Endodermal cell (in vitro differentiated cells): ENCODE measurements around the gene CYP2W1. TPM values are rescaled to one million over a fixed set of nuclear protein-coding genes. Genes with fewer than 3 reads are reported as not detected.

Experiments used
- DNase-seq: peaks from one replicate; pipeline ENCODE4 v3.0.0-alpha.2; 2017
- H3K27ac ChIP-seq: 2 replicates; pipeline ENCODE4 v1.5.1; 2013; ENCODE audit warnings: mild to moderate bottlenecking, low read depth, low read length, moderate library complexity
- H3K27me3 ChIP-seq: 2 replicates; pipeline ENCODE4 v1.6.1; 2013; ENCODE audit warnings: mild to moderate bottlenecking, low read length, moderate library complexity; ENCODE audit not compliant: insufficient read depth, control insufficient read depth, poor library complexity, severe bottlenecking
- H3K36me3 ChIP-seq: 2 replicates; pipeline ENCODE4 v1.7.0; 2013; ENCODE audit warnings: mild to moderate bottlenecking, low read length, moderate library complexity; ENCODE audit not compliant: control insufficient read depth, insufficient read depth
- H3K4me1 ChIP-seq: one replicate; pipeline ENCODE4 v1.7.0; 2013; ENCODE audit warnings: low read length; ENCODE audit not compliant: control insufficient read depth, insufficient read depth
- H3K4me3 ChIP-seq: 2 replicates; pipeline ENCODE4 v1.5.1; 2013; ENCODE audit warnings: mild to moderate bottlenecking, low read length, moderate library complexity
- H3K9ac ChIP-seq: 2 replicates; pipeline ENCODE4 v1.6.1; 2013; ENCODE audit warnings: mild to moderate bottlenecking, low read length, moderate library complexity; ENCODE audit not compliant: poor library complexity, severe bottlenecking; ENCODE audit errors: extremely low read depth
- H3K9me3 ChIP-seq: 2 replicates; pipeline ENCODE4 v1.6.1; 2013; ENCODE audit warnings: mild to moderate bottlenecking, low read length, moderate library complexity; ENCODE audit not compliant: control insufficient read depth
- H3K27ac Mint-ChIP-seq: 2 replicates; pipeline ENCODE4 v1.8.0; 2020; ENCODE audit warnings: mixed read lengths
- H3K27me3 Mint-ChIP-seq: 2 replicates; pipeline ENCODE4 v1.8.0; 2021; ENCODE audit warnings: mild to moderate bottlenecking, mixed read lengths; ENCODE audit not compliant: insufficient read depth
- H3K36me3 Mint-ChIP-seq: 2 replicates; pipeline ENCODE4 v1.8.0; 2020; ENCODE audit warnings: low read depth, mixed read lengths
- H3K4me1 Mint-ChIP-seq: 2 replicates; pipeline ENCODE4 v1.8.0; 2020; ENCODE audit warnings: mixed read lengths
- H3K4me3 Mint-ChIP-seq: 2 replicates; pipeline ENCODE4 v1.8.0; 2020; ENCODE audit warnings: mild to moderate bottlenecking, moderate library complexity, mixed read lengths
- H3K9me3 Mint-ChIP-seq: 2 replicates; pipeline ENCODE4 v1.8.0; 2020; ENCODE audit warnings: mild to moderate bottlenecking, mixed read lengths
- WGBS, 2 experiments: methylation state at CpG; one replicate each; pipeline versions ENCODE4 v1.1.5 to v1.1.7; 2013; ENCODE audit warnings: missing lambda C conversion rate in 2 of 2, mixed read lengths in 1 of 2; ENCODE audit not compliant: insufficient coverage in 1 of 2, insufficient read length in 1 of 2; 5-methylcytosine and 5-hydroxymethylcytosine counted together
- long read RNA-seq, 4 experiments: library from polyadenylated mRNA in 2 of 4; library from RNA in 1 of 4; library from capped mRNA in 1 of 4; stranded (forward) in 3 of 4; unstranded in 1 of 4; transcript quantifications; one replicate each; pipeline ENCODE4 v2.0.0, GENCODE V29; 2020 to 2021; ENCODE audit warnings: inconsistent platforms in 1 of 4
- polyA plus RNA-seq, 2 experiments: library from polyadenylated mRNA; stranded (reverse); fragments of 50-300 nt; gene quantifications; one replicate each; pipeline ENCODE4 v1.2.3, GENCODE V29; 2013
- total RNA-seq, 2 donors: library from RNA; stranded (reverse); fragmentation: NEBNext Ultra II Directional in 1 of 2; extraction: Animal tissue kit (Norgen Biotek cat#: 25700) in 1 of 2; gene quantifications; 2 replicates in 1 of 2; 3 replicates in 1 of 2; pipeline ENCODE4 v1.2.1, GENCODE V29; 2021
- TF ChIP-seq, protein P1 (sequence below): fragments of 200-600 bp; sonication (generic); conservative IDR thresholded peaks from 2 replicates; pipeline ENCODE4 v1.5.0; 2021; ENCODE audit warnings: antibody characterized with exemption, mild to moderate bottlenecking

CYP2W1 gene
- total RNA-seq: not detected
- not detected for polyA plus RNA-seq (2013, experiment 1 of 2)
- not detected for polyA plus RNA-seq (2013, experiment 2 of 2)
- long read RNA-seq, experiment 1: 0 reads
- long read RNA-seq, experiment 2: 0 reads
- long read RNA-seq, experiment 3: 0 reads
- long read RNA-seq, experiment 4: 0 reads

DNA sequence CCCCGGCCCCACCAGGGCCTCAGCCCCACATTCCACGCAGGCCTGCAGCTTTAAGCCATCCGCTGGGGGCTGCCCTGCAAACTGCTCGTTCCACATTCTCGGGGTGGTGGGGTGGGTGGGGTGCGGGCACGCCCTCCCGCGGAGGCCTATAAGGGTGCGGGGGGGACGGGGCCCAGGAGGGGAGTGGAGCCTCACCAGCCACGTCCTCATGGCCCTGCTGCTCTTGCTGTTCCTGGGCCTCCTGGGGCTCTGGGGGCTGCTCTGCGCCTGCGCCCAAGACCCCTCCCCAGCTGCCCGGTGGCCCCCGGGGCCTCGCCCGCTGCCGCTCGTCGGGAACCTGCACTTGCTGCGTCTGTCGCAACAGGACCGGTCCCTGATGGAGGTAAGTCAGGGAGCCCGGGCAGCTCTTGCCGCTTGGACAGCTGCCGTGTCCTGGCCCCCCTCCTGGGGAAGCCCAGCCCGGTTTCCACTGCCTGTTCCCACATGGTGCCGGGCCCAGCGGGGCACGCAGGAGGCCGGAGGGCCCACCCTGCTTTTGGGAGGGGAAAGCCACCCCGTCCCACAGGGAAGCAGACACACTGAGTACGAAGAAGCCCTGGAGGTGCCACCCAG, at the start of gene CYP2W1:
TSS of gene CYP2W1 (plus strand) at position 178 of the 612 bp plus-strand sequence. CDS start at position 209, 31 bp downstream.
- H3K36me3 Mint-ChIP-seq: no peaks in the 10 kb centered on the region
- no peaks in the 10 kb centered on the region for H3K27me3 Mint-ChIP-seq
- H3K27ac Mint-ChIP-seq: no peak within 1 kb of the TSS
- H3K4me1 Mint-ChIP-seq: no peaks in the 10 kb centered on the region
- TF ChIP-seq, protein P1, sequence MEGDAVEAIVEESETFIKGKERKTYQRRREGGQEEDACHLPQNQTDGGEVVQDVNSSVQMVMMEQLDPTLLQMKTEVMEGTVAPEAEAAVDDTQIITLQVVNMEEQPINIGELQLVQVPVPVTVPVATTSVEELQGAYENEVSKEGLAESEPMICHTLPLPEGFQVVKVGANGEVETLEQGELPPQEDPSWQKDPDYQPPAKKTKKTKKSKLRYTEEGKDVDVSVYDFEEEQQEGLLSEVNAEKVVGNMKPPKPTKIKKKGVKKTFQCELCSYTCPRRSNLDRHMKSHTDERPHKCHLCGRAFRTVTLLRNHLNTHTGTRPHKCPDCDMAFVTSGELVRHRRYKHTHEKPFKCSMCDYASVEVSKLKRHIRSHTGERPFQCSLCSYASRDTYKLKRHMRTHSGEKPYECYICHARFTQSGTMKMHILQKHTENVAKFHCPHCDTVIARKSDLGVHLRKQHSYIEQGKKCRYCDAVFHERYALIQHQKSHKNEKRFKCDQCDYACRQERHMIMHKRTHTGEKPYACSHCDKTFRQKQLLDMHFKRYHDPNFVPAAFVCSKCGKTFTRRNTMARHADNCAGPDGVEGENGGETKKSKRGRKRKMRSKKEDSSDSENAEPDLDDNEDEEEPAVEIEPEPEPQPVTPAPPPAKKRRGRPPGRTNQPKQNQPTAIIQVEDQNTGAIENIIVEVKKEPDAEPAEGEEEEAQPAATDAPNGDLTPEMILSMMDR: no peak
- H3K4me3 ChIP-seq: no peak within 1 kb of the TSS
- no peak within 1 kb of the TSS for H3K4me3 Mint-ChIP-seq
- H3K36me3 ChIP-seq: no peaks in the 10 kb centered on the region
- no peaks in the 10 kb centered on the region for H3K9me3 Mint-ChIP-seq
- no peaks in the 10 kb centered on the region for H3K9me3 ChIP-seq
- DNase-seq: no peak
- H3K27me3 ChIP-seq: no peaks in the 10 kb centered on the region
- no peaks in the 10 kb centered on the region for H3K4me1 ChIP-seq
- WGBS, 2 experiments: 92 to 96% methylated on average over 14 to 34 of the region's 34 CpGs
- H3K27ac ChIP-seq: peak within 1 kb of the TSS; percentile 66
- no peak within 1 kb of the TSS for H3K9ac ChIP-seq

DNA sequence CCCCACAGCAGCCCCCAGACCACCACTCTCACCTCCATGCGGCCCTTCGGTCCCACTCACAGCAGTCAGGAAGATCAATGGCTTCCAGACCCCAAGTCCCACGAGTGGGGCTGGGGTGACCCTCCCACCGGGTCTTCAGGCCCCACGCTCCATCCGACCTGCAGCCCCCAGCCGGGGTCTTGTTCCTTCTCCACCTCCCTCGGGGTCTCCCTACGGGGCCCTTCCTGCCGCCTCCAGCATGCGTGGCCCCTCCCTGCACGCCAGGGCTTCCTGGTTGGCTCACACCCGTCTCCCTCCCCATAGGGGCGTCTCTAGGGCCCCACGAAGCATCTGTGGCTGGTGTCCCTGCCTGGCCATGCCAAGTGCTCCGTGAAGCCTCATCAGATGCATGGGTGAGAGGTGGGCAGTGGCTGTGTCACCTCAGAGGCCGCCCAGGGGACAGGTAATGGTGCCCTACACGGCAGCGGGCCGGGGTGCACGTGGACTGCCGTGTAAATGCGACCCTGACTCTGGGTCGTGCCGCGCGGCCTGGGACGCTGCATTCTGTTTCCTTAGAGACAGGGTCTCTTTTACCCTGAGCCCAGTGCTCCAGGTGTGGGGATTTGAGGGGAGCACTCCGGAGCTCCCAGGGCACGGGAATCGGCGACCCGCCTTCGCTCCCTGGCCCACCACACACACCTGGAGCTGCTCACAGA, 48.4 kb upstream of the CYP2W1 start:
- Histone ChIP-seq H3K27ac (no peak overlapping the region), H3K27me3 (no peaks in the 10 kb centered on the region), H3K4me1 (no peaks in the 10 kb centered on the region), H3K36me3 (no peaks in the 10 kb centered on the region), H3K9ac (no peak overlapping the region), H3K9me3 (no peaks in the 10 kb centered on the region), H3K4me3 (no peak overlapping the region)
- no peaks in the 10 kb centered on the region for H3K4me1 Mint-ChIP-seq
- TF ChIP-seq, protein P1: no peak
- WGBS, 2 experiments: 93 to 95% methylated on average over 21 to 34 of the region's 34 CpGs
- DNase-seq: no peak
- H3K36me3 Mint-ChIP-seq: no peaks in the 10 kb centered on the region
- no peak overlapping the region for H3K4me3 Mint-ChIP-seq
- no peak overlapping the region for H3K27ac Mint-ChIP-seq
- no peaks in the 10 kb centered on the region for H3K9me3 Mint-ChIP-seq
- no peaks in the 10 kb centered on the region for H3K27me3 Mint-ChIP-seq

- Mint-ChIP-seq H3K4me1 (no peaks in the 10 kb centered on the region), H3K4me3 (no peak overlapping the region), H3K27ac (no peak overlapping the region), H3K27me3 (peaks cover 2% of the 10 kb centered on the region), H3K9me3 (peaks cover 4% of the 10 kb centered on the region), H3K36me3 (no peaks in the 10 kb centered on the region)
- 91 to 94% methylated on average over 28 to 46 of the region's 46 CpGs for WGBS, 2 experiments
- Histone ChIP-seq H3K9me3 (no peaks in the 10 kb centered on the region), H3K4me1 (no peaks in the 10 kb centered on the region), H3K27me3 (peaks cover under 1% of the 10 kb centered on the region), H3K9ac (no peak overlapping the region), H3K27ac (no peak overlapping the region), H3K4me3 (no peak overlapping the region), H3K36me3 (no peaks in the 10 kb centered on the region)
- DNase-seq: peak; percentile 63
- TF ChIP-seq, protein P1: no peak
These were observed 47.7 kb upstream of the CYP2W1 start for GRCh38 chr7:935164-935873.
